SK-MEL-5 (cell line): ENCODE data around the gene HDDC3. TPM values are rescaled to one million over a fixed set of nuclear protein-coding genes. Genes with fewer than 3 reads are reported as not detected.
A peak's percentile ranks its signal among the peaks of the same experiment; 100 is the strongest.
"Not testable (repeated sequence)": the region's sequence is repeated elsewhere in the genome, so short reads cannot be mapped to it uniquely, and the experiment has no call there.

Experiments
- DNase-seq: peaks from one replicate; pipeline ENCODE4 v3.0.0-alpha.2; 2016; ENCODE audit warnings: low read depth, low spot score
- in situ Hi-C: cut with HindIII; loops from 2 replicates; pipeline ENCODE4 v1.10.0; 2016; ENCODE audit warnings: low sequenced_read_pairs, high pct_unique_total_duplicates, low pct_unique_long_range_greater_than_20kb
- total RNA-seq: library from RNA; depleted of rRNA; stranded (reverse); fragments of >200 nt; shearing (Covaris generic); gene quantifications from 2 replicates; pipeline ENCODE4 v1.2.3, GENCODE V29; 2014

HDDC3 gene
- total RNA-seq, 1 experiment from 2014 or later, result 17.6 TPM

DNA sequence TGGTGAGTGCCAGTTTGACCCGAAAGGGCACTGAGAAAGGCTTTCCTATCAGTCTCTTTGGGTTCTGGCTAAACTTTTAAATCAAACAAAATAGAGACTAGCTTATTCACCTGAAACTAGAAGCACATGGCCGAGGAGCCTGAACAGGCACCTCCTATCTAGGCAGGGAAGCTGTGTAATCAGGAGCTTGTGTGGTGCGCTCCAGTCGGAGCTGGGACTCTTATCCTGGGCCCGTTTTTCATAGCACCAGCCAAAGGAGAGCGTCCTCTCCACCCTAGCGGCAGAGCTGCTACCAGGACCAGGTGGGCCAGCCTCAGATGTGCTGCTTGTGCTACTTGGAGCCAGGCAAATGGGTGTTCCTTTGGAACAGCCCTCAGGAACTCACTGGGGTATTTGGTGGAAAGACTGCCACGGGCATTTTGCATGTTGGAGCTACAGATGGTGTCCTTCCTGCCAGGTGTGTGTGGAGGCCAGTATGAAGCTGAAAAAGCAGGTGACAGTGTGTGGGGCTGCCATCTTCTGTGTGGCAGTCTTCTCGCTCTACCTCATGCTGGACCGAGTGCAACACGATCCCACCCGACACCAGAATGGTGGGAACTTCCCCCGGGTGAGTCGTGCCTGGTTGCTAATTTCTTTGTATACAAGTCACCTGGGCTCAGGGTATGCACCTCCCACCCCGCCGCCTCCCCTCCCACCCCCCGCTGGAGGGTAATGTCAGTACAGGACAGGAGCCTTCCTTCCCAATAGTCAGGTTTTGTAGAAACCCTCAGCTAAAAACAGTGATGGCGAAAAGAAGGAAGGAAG is 28.4 kb downstream of the HDDC3 start:
- in situ Hi-C loops, result no loop called here
- DNase-seq, result peak; percentile 53

DNA sequence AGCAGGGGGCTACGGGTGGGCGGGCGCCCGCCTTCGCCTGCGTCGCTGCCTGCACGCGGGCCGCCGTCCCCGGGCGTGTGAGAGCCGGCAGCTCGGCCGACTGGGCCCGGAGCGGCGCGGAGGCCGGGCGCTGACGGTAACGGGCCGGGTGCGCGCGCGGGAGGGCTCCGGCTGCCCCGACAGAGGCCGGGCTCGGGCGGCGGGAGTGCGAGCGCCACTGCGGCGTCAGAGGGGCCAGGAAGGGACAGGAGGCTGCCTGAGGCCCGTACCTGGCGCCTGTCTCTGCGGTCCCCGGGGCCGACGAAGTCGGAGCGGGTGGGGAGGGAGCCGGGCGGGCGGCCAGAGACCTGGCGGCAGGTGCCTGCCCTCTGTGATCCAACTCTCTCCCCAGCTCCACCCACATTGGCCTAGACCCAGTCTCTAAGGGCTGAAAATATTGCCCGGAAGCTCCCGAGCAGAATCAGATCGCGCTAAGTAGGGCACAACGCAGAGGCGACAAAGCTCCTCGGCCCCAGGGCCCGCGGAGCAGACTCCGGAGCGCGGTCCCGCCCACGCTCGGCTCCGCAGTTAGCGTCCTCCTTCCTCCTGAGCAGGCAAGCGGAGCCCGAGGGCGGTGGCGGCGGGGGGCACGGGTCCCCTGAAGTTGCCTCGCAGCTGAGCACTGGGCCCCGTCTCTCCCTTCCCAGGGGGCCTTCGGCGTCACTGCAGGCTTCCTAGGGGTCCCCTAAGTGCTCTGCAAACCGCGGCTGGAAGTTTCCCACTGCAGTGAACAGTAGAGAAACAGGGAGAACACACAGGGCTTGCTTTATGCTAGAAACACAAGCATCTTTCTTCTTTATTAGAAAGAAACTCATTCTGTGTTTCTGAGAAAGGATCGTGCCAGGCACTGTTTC is 29.3 kb downstream of the HDDC3 start, which contains the start of gene MAN2A2:
Gene MAN2A2, plus strand, starts transcription at position 463 of the 893 bp plus-strand sequence. CDS start 906 bp downstream, outside the sequence.
- in situ Hi-C loops, result no loop called here
- DNase-seq, result peak; percentile 34

DNA sequence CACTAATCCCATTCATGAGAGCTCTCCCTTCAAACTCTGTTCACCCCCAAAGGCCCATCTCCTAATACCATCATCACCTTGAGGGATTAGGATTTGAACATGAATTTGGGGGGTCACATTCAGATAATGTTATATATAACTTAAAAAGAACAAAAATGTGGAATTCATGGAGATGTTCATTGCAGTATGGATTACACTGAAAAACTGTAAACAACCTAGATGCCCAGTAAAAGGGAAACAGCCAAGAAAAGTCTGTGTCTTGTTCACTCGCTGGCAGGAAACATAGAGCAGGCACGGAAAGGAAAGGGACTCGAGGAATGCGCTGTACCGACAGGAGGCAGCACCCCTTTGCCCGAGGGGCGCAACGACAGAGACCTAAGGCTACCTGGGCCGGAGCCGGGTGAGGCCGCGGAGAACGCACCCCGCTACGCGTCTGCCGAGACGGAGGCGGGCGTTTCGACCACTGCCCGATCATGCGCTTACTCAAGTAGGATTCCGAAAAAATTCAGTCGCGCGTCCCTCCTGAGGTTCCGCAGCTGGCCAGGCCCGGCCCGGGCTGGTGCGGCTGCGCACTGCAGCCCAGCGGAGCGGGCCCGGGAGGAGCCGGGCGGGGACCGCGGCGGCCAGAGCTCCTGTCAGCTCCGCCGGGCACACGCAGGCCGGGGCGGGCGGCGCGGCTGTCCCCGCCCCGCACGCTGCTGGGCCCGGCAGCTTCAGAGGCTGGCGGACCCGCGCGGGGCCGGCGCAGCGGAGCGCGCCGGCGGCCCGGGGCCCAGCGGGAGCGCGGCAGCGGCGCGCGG is 30.1 kb downstream of the HDDC3 start:
- in situ Hi-C loops, result no loop called here
- DNase-seq, result peak; percentile 74

DNA sequence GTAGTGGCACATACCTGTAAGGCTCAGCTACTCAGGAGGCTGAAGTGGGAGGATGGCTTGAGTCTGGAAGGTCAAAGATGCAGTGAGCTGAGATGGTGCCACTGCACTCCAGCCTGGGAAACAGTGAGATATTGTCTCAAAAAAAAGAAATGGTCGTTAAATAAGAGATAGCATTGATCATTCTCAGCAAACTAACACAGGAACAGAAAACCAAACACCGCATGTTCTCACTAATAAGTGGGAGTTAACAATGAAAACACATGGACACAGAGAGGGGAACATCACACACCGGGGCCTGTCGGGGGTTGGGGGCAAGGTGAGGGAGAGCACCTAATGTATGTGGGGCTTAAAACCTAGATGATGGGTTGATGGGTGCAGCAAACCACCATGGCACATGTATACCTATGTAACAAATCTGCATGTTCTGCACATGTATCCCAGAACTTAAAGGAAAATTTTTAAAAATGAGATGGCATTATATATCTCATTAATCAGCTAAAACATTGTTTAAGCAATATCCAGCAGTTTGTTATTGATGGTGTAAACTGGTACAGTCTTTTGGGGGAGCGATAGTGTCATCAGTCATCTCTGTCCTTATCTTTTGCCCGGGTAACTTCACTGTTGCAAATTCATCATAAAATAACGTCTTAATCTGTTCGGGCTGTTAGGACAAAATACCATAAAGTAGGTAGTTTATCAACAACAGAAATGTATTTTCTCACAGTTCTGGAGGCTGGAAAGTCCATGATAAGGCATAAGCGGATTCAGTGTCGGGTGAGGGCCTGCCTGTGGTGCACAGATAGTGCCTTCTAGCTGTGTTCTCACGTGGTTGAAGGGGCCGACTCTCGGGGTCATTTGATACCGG is 30.9 kb downstream of the HDDC3 start:
- peak; percentile 47 for DNase-seq
- in situ Hi-C loops, result no loop called here

DNA sequence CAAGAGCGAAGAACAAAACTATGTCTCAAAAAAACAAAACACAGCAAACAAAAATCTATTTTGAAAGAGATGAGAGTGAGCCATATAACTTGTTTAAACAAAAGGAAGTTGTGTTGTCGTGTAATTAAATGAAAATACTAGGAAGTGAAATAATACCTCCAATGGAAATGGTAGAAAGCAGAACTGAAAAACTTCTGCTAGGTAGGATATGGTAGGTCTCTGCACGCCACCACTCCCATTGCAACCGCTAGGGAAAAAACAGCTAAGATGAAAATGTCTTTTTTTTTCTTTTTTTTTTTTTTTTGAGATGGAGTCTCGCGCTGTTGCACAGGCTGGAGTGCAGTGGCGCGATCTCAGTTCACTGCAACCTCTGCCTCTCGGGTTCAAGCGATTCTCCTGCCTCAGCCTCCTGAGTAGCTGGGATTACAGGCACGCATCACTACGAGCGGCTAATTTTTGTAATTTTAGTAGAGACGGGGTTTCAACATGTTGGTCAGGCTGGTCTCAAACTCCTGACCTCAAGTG is 35.2 kb downstream of the HDDC3 start:
- in situ Hi-C loops, result not testable (repeated sequence)

DNA sequence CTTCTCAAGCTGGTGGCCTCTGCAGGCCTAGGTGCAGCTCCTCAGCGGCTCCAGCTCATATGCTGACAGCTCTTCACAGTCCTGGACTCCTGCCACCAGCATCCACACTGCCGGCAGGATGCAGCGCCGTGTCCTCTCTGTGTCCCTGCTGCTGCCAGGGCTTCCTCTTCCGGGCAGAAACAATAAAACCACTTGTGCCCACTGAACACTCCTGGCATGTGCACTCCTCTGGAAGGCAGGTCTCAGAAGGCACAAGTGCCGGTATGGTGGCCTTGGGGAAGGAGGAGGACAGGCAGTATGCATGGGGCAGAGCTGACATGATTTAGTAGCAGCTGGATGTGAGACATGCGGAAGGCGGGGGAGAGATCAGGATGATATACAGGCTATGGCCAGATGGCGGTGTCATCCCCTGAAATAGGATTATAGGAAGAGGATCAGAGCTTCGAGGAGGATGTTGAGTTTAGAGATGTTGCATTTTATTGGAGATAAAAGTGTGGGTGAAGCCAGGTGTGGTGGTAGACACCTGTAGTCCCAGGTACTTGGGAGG is 36.7 kb downstream of the HDDC3 start:
- in situ Hi-C loops, result no loop called here
- peak; percentile 37 for DNase-seq

More for the DNA sequence above, 35.2 kb downstream of the HDDC3 start:
- DNase-seq, result not testable (repeated sequence)

DNA sequence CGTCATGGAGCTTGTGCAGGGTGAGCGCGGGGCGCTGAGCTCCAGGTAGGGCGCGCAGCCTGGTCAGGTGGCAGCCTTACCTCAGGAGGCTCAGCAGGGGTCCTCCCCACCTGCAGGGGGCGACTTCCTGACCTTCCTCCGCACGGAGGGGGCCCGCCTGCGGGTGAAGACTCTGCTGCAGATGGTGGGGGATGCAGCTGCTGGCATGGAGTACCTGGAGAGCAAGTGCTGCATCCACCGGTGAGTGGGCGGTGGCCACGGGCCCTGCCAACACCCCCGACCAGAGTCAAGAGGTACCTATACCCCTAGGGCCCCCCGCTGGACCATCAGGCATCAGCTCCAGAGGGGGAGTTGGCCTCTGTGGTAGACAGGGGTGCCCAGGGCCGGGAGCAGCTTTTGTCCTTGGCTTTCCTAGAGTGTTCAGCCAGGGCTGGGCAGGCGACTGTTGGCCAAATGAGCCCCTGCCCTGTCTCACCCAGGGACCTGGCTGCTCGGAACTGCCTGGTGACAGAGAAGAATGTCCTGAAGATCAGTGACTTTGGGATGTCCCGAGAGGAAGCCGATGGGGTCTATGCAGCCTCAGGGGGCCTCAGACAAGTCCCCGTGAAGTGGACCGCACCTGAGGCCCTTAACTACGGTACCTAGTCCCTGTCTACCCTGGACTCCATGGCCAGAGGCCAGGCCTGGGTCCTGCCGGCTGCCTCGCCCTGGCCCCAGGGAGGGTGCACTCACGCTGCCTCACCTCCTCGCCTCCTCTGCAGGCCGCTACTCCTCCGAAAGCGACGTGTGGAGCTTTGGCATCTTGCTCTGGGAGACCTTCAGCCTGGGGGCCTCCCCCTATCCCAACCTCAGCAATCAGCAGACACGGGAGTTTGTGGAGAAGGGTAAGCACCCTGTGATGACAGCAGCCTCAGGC is 38.9 kb downstream of the HDDC3 start:
- no peak for DNase-seq
- in situ Hi-C loops, result no loop called here

DNA sequence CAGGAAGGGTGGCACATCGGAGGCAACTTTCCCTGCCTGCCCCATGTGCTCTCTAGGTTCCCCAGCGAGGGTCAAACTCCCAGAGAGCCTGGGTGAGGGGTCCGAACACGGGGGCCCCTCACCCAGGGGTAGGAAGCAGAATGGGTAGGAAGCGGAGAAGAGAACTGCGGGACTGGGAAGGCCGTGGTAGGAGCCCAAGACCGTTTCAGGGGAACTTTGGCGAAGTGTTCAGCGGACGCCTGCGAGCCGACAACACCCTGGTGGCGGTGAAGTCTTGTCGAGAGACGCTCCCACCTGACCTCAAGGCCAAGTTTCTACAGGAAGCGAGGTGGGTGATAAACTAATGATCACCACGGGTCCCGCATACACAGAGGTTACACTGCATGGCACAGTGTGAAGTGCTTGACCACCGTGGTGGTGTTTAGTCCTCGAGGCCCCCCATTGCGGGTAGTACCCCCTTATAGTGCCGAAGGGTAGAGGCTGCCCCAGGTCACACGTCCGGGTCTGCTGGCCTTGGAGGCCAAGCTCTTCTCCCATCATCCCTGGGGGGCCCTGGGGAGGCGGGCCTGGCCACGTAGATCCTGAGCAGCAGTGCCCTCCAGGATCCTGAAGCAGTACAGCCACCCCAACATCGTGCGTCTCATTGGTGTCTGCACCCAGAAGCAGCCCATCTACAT is 39.7 kb downstream of the HDDC3 start:
- in situ Hi-C loops, result no loop called here

DNA sequence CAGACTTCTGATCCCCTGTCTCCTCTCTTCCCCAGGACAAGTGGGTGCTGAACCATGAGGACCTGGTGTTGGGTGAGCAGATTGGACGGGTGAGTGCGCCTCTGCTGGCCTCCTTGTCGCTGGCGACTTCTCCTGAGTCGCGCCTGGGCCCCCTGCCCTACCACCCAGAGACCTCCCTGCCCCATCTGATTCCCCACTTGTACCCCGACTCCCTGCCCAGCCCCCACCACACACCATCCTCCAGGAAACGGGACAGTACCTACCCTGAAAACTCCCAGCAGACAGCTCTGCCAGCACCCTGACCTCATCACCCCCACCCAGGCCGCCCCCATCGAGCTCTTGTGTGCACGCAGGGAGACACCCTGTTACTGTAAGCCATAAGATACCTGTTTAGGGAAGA is 40.3 kb downstream of the HDDC3 start:
- in situ Hi-C loops, result no loop called here
- DNase-seq, result no peak

More for the DNA sequence above, 39.7 kb downstream of the HDDC3 start:
- DNase-seq, result no peak

DNA sequence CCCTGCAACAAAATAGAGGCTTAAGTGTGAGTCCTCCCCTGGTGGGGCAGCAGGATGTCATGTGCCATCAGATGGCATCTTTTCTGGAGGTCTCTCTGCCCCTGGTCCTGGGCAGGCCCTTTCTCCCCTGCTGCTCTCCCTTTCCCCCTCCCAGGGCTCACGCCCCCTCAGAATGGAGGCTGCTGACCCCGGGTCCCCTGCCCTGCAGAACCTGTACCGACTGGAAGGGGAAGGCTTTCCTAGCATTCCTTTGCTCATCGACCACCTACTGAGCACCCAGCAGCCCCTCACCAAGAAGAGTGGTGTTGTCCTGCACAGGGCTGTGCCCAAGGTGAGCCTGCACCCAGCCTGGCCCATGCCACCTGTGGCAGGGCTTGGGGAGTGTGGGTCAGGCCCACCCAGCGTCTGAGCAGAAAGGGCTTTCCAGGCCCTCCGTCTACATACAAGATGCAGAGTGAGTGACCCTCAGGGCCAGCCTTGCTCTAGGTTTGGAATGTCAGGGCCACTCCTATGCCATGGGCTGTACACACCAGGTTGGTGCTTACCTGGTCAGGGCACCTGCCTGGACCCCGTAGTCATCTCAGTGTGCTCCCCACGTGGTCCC is 40.9 kb downstream of the HDDC3 start:
- in situ Hi-C loops, result no loop called here
- DNase-seq, result no peak

DNA sequence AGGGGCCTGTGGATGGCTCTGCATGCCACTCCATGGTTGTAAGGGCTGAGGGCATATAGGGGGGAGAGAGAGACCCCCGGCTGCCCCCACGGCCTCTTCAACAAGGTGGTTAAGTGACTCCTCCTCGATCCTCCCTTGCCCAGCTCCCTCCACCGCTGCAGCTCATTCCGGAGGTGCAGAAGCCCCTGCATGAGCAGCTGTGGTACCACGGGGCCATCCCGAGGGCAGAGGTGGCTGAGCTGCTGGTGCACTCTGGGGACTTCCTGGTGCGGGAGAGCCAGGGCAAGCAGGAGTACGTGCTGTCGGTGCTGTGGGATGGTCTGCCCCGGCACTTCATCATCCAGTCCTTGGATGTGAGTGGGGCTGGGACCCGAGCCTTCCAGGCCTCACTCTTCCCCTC is 41.5 kb downstream of the HDDC3 start:
- DNase-seq, result no peak
- in situ Hi-C loops, result no loop called here

DNA sequence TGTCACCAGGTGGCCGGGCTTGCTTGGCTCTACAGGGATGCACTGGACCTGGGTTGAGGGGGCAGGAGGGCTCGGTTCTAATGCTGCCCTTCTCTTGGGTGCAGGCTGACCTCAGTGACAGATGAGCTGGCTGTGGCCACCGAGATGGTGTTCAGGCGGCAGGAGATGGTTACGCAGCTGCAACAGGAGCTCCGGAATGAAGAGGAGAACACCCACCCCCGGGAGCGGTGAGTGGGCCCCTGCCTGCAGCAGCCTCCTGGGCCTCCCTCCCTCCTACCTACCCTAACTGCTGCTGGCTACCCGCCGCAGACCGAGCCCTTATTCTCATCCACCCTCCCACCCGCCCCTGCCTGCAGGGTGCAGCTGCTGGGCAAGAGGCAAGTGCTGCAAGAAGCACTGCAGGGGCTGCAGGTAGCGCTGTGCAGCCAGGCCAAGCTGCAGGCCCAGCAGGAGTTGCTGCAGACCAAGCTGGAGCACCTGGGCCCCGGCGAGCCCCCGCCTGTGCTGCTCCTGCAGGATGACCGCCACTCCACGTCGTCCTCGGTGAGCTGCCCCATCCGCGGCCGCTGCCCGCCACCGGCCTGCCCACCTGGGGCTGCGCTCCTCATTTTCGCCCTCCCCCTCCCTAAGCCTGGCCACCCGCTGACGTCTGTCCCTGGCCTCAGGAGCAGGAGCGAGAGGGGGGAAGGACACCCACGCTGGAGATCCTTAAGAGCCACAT is 42.5 kb downstream of the HDDC3 start:
- in situ Hi-C loops, result no loop called here
- DNase-seq, result no peak

DNA sequence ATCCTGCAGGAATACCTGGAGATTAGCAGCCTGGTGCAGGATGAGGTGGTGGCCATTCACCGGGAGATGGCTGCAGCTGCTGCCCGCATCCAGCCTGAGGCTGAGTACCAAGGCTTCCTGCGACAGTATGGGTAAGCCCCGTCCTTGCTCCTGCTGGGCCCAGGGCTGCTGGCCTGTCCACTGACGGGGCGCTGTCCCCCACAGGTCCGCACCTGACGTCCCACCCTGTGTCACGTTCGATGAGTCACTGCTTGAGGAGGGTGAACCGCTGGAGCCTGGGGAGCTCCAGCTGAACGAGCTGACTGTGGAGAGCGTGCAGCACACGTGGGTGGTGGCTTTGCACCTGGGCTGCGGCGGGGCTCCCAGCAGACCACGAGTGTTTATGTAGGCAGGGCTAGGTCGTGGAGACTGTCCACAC is 43.0 kb downstream of the HDDC3 start:
- DNase-seq, result no peak
- in situ Hi-C loops, result no loop called here

DNA sequence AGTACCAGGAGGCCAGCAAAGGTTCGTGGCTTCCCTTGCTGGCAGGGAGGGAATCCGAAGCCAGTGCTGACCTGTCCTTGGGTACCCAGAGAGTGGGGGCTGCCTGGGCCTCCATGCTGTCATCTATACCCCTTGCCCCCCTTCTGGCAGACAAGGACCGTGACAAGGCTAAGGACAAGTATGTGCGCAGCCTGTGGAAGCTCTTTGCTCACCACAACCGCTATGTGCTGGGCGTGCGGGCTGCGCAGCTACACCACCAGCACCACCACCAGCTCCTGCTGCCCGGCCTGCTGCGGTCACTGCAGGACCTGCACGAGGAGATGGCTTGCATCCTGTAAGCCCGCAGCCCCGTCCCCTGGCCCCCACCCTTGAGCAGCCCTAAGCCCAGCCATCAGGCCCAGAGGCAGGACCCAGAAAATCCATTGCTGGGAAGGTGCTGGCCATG is 45.3 kb downstream of the HDDC3 start:
- in situ Hi-C loops, result no loop called here
- no peak for DNase-seq
